SK-N-MC (cell line): ENCODE data around the gene TBC1D14.
"Not testable (repeated sequence)": the region's sequence is repeated elsewhere in the genome, so short reads cannot be mapped to it uniquely, and the experiment has no call there.

Experiments used
- DNase-seq: peaks from one replicate; pipeline ENCODE4 v3.0.0-alpha.2; 2011; ENCODE audit warnings: low read depth, low spot score
- H3K27ac ChIP-seq: fragments of 200-600 bp; sonication (generic); 2 replicates; pipeline ENCODE4 v1.5.1; 2016; ENCODE audit warnings: mixed run types
- H3K36me3 ChIP-seq: fragments of 200-600 bp; sonication (generic); 2 replicates; pipeline ENCODE4 v1.6.1; 2017; ENCODE audit warnings: antibody characterized with exemption, low read length, mixed read lengths; ENCODE audit not compliant: insufficient read depth
- H3K4me3 ChIP-seq: fragments of 200-600 bp; sonication (generic); 2 replicates; pipeline ENCODE4 v1.5.1; 2016
- H3K9ac ChIP-seq: fragments of 200-600 bp; sonication (generic); 2 replicates; pipeline ENCODE4 v1.8.0; 2017; ENCODE audit warnings: mixed run types, mixed read lengths; ENCODE audit not compliant: insufficient read length
- H3K9me3 ChIP-seq: fragments of 200-600 bp; sonication (generic); 2 replicates; pipeline ENCODE4 v1.6.1; 2017; ENCODE audit warnings: low read depth, mild to moderate bottlenecking, antibody characterized with exemption, low read length, moderate library complexity, mixed read lengths
- EZH2 ChIP-seq: fragments of 200-600 bp; sonication (generic); IDR thresholded peaks from one replicate; pipeline ENCODE4 v1.6.1; 2017; ENCODE audit warnings: antibody characterized with exemption
- FOXP2 ChIP-seq: optimal IDR thresholded peaks from 2 replicates; pipeline ENCODE3; 2011; ENCODE audit warnings: mild to moderate bottlenecking, moderate library complexity; ENCODE audit not compliant: insufficient read depth; ENCODE audit errors: extremely low read length, control extremely low read depth
- POLR2AphosphoS5 ChIP-seq: IDR thresholded peaks from 2 replicates; pipeline ENCODE4 v1.6.1; 2012; ENCODE audit warnings: mild to moderate bottlenecking, low read depth, low read length, borderline replicate concordance

Gene TBC1D14

GRCh38 chr4:6971536-6972374, 62.1 kb downstream of the TBC1D14 start:
- H3K9ac ChIP-seq, result no peak overlapping the region
- no peak for DNase-seq
- TF ChIP-seq POLR2AphosphoS5 (no peak), EZH2 (no peak), FOXP2 (no peak)
- no peak overlapping the region for H3K4me3 ChIP-seq
- no peaks in the 10 kb centered on the region for H3K36me3 ChIP-seq
- no peaks in the 10 kb centered on the region for H3K9me3 ChIP-seq
- no peak overlapping the region for H3K27ac ChIP-seq

- TF ChIP-seq EZH2 (no peak), FOXP2 (no peak), POLR2AphosphoS5 (no peak)
- H3K27ac ChIP-seq, result no peak overlapping the region
- H3K9ac ChIP-seq, result no peak overlapping the region
- DNase-seq, result no peak
- H3K36me3 ChIP-seq, result no peaks in the 10 kb centered on the region
- H3K4me3 ChIP-seq, result no peak overlapping the region
- no peaks in the 10 kb centered on the region for H3K9me3 ChIP-seq
Observed at GRCh38 chr4:6972375-6972650, 62.7 kb downstream of the TBC1D14 start.

GRCh38 chr4:6972911-6973310, 63.3 kb downstream of the TBC1D14 start:
- H3K4me3 ChIP-seq, result no peak overlapping the region
- H3K9ac ChIP-seq, result no peak overlapping the region
- no peaks in the 10 kb centered on the region for H3K9me3 ChIP-seq
- no peaks in the 10 kb centered on the region for H3K36me3 ChIP-seq
- no peak for DNase-seq
- H3K27ac ChIP-seq, result no peak overlapping the region
- TF ChIP-seq EZH2 (no peak), POLR2AphosphoS5 (no peak), FOXP2 (no peak)

GRCh38 chr4:6974138-6974848, 64.7 kb downstream of the TBC1D14 start:
- H3K4me3 ChIP-seq, result no peak overlapping the region
- H3K27ac ChIP-seq, result no peak overlapping the region
- H3K9ac ChIP-seq, result no peak overlapping the region
- H3K36me3 ChIP-seq, result no peaks in the 10 kb centered on the region
- TF ChIP-seq FOXP2 (no peak), EZH2 (no peak), POLR2AphosphoS5 (no peak)
- H3K9me3 ChIP-seq, result no peaks in the 10 kb centered on the region
- peak; percentile 39 for DNase-seq

- H3K27ac ChIP-seq, H3K4me3 ChIP-seq, DNase-seq, H3K36me3 ChIP-seq, H3K9me3 ChIP-seq, H3K9ac ChIP-seq: not testable (repeated sequence)
Observed at GRCh38 chr4:6977846-6978245, 68.2 kb downstream of the TBC1D14 start.

- no peak overlapping the region for H3K9ac ChIP-seq
- H3K9me3 ChIP-seq, result no peaks in the 10 kb centered on the region
- no peak for DNase-seq
- no peak overlapping the region for H3K27ac ChIP-seq
- no peak overlapping the region for H3K4me3 ChIP-seq
- H3K36me3 ChIP-seq, result no peaks in the 10 kb centered on the region
- no peak for TF ChIP-seq POLR2AphosphoS5
Observed at GRCh38 chr4:6983544-6984142, 74.0 kb downstream of the TBC1D14 start.

GRCh38 chr4:6984612-6985425, 75.2 kb downstream of the TBC1D14 start:
- TF ChIP-seq POLR2AphosphoS5 (no peak), EZH2 (no peak), FOXP2 (no peak)
- no peak overlapping the region for H3K4me3 ChIP-seq
- H3K9me3 ChIP-seq, result no peaks in the 10 kb centered on the region
- H3K9ac ChIP-seq, result no peak overlapping the region
- H3K36me3 ChIP-seq, result no peaks in the 10 kb centered on the region
- DNase-seq, result no peak
- H3K27ac ChIP-seq, result no peak overlapping the region

GRCh38 chr4:6986072-6986780, 76.6 kb downstream of the TBC1D14 start:
- no peak overlapping the region for H3K27ac ChIP-seq

More at GRCh38 chr4:6986072-6986780, 76.6 kb downstream of the TBC1D14 start:
- peak overlapping the region; percentile 82 for H3K4me3 ChIP-seq
- H3K36me3 ChIP-seq, result no peaks in the 10 kb centered on the region
- no peaks in the 10 kb centered on the region for H3K9me3 ChIP-seq
- DNase-seq, result no peak
- H3K9ac ChIP-seq, result peak overlapping the region; percentile 70
- TF ChIP-seq FOXP2 (no peak), EZH2 (no peak), POLR2AphosphoS5 (no peak)
